Measurements from ENCODE around the gene PLCH1. TPM values are rescaled to one million over a fixed set of nuclear protein-coding genes. Genes with fewer than 3 reads are reported as not detected.
A peak's percentile ranks its signal among the peaks of the same experiment; 100 is the strongest.

Gene PLCH1
- total RNA-seq, 6 experiments from 2014 or later, result not detected

DNA sequence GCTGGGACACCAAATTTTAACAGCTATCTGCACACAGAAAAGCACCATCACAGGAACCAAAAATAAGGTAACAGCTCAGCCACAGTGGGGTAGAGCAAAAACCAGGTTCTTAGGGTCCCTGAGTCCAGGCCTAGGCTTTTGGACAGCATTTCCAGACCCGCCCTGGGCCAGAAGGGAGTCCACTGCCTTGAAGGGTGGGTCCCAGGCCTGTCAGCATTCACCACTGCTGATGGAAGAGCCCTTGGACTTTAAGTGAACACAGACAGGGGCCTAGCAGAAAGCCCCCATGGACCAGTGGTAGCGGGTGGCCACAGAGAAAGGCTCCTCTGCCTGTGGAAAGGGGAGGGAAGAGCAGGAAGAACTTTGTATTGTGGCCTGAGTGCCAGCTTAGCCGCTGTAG, 56.4 kb downstream of the PLCH1 start:
- no peaks in the 10 kb centered on the region for H3K36me3 Mint-ChIP-seq (ENCODE audit: low read depth)
- TF ChIP-seq, protein P1, sequence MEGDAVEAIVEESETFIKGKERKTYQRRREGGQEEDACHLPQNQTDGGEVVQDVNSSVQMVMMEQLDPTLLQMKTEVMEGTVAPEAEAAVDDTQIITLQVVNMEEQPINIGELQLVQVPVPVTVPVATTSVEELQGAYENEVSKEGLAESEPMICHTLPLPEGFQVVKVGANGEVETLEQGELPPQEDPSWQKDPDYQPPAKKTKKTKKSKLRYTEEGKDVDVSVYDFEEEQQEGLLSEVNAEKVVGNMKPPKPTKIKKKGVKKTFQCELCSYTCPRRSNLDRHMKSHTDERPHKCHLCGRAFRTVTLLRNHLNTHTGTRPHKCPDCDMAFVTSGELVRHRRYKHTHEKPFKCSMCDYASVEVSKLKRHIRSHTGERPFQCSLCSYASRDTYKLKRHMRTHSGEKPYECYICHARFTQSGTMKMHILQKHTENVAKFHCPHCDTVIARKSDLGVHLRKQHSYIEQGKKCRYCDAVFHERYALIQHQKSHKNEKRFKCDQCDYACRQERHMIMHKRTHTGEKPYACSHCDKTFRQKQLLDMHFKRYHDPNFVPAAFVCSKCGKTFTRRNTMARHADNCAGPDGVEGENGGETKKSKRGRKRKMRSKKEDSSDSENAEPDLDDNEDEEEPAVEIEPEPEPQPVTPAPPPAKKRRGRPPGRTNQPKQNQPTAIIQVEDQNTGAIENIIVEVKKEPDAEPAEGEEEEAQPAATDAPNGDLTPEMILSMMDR (IDR thresholded peaks at IDR 0.05), result no peak
- H3K4me3 Mint-ChIP-seq, result no peak overlapping the region
- H3K4me1 Mint-ChIP-seq (ENCODE audit: low read depth), result no peaks in the 10 kb centered on the region
- no peak for DNase-seq
- H3K27ac Mint-ChIP-seq, result no peak overlapping the region
- H3K9me3 Mint-ChIP-seq, result no peaks in the 10 kb centered on the region
- peaks cover 12% of the 10 kb centered on the region for H3K27me3 Mint-ChIP-seq (ENCODE audit: insufficient read depth)

DNA sequence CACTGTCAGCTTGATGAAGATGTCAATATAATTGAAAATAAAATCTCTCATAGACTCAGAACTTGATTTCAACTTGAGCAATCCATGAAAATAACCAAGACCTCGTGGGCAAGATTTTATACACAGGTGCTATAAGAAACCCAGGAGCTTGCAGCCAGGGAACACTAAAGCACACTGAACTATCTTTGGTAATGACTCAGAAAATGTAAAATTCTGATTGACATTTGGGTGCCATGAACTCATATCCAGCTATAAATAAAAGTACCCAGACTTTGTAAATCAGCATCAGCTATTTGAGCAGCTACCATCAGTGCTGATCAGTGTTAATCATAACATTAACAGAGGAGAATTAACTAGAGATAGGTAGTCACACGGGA, 61.5 kb downstream of the PLCH1 start:
- H3K9me3 Mint-ChIP-seq, result no peaks in the 10 kb centered on the region
- H3K36me3 Mint-ChIP-seq (ENCODE audit: low read depth), result no peaks in the 10 kb centered on the region
- no peak overlapping the region for H3K27ac Mint-ChIP-seq
- DNase-seq, result no peak
- H3K4me3 Mint-ChIP-seq, result no peak overlapping the region
- TF ChIP-seq, protein P1 (IDR thresholded peaks at IDR 0.05), result no peak
- H3K27me3 Mint-ChIP-seq (ENCODE audit: insufficient read depth), result peaks cover 4% of the 10 kb centered on the region
- no peaks in the 10 kb centered on the region for H3K4me1 Mint-ChIP-seq (ENCODE audit: low read depth)

DNA sequence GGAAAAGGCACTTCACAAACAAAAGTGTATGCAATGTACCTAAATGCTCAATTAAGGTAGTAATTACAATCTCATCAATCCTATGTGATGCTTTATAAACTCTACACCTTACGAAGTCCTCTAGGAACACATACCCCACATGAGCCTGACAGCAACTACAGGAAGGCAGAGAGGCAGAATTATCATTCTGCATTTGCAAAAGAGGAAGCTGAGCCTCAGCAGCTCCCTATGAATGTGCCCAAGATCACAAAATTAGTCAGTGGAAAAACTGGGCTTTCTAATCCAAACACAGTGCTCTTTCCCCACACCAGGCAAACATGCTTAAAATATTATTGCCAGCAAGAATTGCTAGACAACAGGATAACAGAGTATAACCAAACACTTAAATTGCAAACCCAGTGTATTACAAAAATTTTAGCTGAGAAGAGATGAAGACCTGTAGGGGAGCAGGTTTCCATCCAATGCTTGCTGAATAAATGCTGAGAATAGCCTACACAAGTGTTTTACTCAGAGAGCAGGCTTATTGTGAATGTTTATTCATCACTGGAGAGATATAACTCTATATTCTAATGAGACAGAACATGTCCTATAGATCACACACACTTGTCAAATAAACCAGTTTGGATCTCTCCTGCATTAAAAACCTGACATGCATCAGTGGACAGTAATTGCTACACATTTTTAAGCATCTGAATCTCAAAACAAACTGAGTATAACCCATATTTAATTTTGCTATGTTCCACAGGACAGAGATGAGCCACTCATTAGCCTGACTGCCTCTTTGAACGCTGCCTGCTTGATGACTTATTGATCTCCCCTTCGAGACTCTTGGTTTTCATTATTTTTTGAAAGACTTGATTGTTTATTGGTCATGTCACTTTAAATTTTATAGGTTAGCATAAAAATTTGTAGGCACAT, 62.2 kb downstream of the PLCH1 start:
- H3K4me3 Mint-ChIP-seq, result no peak overlapping the region
- TF ChIP-seq, protein P1 (IDR thresholded peaks at IDR 0.05), result no peak
- H3K27ac Mint-ChIP-seq, result no peak overlapping the region
- no peaks in the 10 kb centered on the region for H3K4me1 Mint-ChIP-seq (ENCODE audit: low read depth)
- no peak for DNase-seq
- no peaks in the 10 kb centered on the region for H3K9me3 Mint-ChIP-seq
- H3K36me3 Mint-ChIP-seq (ENCODE audit: low read depth), result no peaks in the 10 kb centered on the region
- peaks cover 6% of the 10 kb centered on the region for H3K27me3 Mint-ChIP-seq (ENCODE audit: insufficient read depth)

DNA sequence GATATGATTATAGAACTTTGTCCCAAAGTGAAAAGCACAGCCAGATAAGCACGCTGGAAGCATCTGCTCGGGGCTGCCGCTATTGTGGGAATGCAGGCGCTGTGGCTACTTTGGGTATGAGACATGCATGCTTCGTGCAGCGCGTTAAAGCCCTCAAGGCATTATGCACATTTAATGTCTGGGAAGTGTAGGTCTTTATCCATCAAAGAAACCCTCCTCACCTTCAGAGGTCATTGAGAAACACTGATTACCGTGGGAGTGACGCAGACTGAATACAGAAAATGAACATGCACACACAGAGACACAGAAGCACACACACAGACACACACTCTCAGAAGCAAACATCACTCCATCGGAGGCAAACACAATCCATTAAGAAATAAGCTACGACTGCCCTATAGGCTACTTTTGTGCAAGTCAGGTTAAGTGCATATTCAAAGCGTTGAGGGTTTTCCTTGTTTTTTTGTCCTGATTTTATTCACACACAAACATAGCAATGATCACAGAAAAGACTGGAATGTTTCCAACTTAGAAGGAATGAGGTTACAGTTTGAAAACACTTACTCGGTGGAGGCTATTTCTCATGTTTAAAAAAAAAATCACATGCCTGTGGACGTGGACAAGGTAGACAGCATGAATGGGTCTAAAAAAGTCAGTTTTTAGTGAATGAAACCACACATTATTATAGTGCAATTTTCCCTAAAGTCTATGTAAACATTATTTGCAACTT, 68.5 kb downstream of the PLCH1 start:
- Mint-ChIP-seq H3K4me3 (peak overlapping the region; percentile 55), H3K36me3 (ENCODE audit: low read depth) (no peaks in the 10 kb centered on the region), H3K27me3 (ENCODE audit: insufficient read depth) (peaks cover 8% of the 10 kb centered on the region), H3K27ac (peak overlapping the region; percentile 39; the same call in 1 of the 2 replicates), H3K4me1 (ENCODE audit: low read depth) (peaks cover 9% of the 10 kb centered on the region), H3K9me3 (no peaks in the 10 kb centered on the region)
- peak; percentile 63 for DNase-seq
- TF ChIP-seq, protein P1 (IDR thresholded peaks at IDR 0.05), result no peak

DNA sequence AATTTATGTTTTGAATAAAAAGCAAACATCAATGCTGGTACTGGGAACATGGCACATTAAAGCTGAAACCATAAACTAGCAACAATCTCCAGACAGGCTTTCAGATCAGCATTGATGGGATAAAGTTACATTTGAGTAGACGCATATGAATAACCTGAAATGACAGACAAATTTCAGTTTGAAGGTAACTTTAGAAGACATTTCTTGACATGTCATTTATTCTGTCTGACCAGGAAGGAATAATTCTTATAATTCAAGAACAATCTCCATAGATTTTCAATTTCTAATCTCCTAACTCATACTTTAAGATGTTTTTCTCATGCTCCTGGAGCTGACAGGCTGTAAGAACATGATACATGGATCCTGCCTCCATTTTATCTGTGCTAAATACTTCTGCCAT, 69.8 kb downstream of the PLCH1 start:
- H3K4me3 Mint-ChIP-seq, result no peak overlapping the region
- no peaks in the 10 kb centered on the region for H3K36me3 Mint-ChIP-seq (ENCODE audit: low read depth)

More for the DNA sequence above, 69.8 kb downstream of the PLCH1 start:
- TF ChIP-seq, protein P1 (IDR thresholded peaks at IDR 0.05), result no peak
- Mint-ChIP-seq H3K27me3 (ENCODE audit: insufficient read depth) (peaks cover 9% of the 10 kb centered on the region; the same call in 1 of the 2 replicates), H3K27ac (no peak overlapping the region), H3K9me3 (no peaks in the 10 kb centered on the region), H3K4me1 (ENCODE audit: low read depth) (peaks cover 9% of the 10 kb centered on the region)
- DNase-seq, result no peak

Data from HFFc6 (cell line).